CD8-positive, alpha-beta memory T cell (primary cell): ENCODE measurements around the gene MAP2K3. TPM values are rescaled to one million over a fixed set of nuclear protein-coding genes. Genes with fewer than 3 reads are reported as not detected.

Experiments used
- CTCF ChIA-PET: fragments of 350-600 bp; sonication (Branson Sonifier 250); formaldehyde crosslinking; loops from one replicate; lab custom pipeline; 2021; ENCODE audit warnings: antibody characterized with exemption; lab: Charles Lee
- POLR2A ChIA-PET: fragments of 350-600 bp; sonication (Branson Sonifier 250); formaldehyde crosslinking; loops from one replicate; lab custom pipeline; 2021; ENCODE audit warnings: antibody characterized with exemption; lab: Charles Lee
- DNase-seq, 5 donors: peaks; one replicate each; pipeline versions ENCODE4 v3.0.0 to v3.0.0-alpha.2; 2020 to 2022; ENCODE audit warnings: mixed read lengths in 1 of 5
- H3K27ac ChIP-seq: one replicate; pipeline ENCODE4 v1.7.0; 2013; ENCODE audit warnings: low read depth, mild to moderate bottlenecking, low read length, moderate library complexity
- H3K27me3 ChIP-seq: 2 replicates; pipeline ENCODE4 v1.7.0; 2013; ENCODE audit warnings: low read length, mild to moderate bottlenecking; ENCODE audit not compliant: insufficient read depth, poor library complexity, severe bottlenecking
- H3K36me3 ChIP-seq: 2 replicates; pipeline ENCODE4 v1.7.0; 2013; ENCODE audit warnings: mild to moderate bottlenecking, low read length, moderate library complexity; ENCODE audit not compliant: insufficient read depth
- H3K4me1 ChIP-seq: 2 replicates; pipeline ENCODE4 v1.7.0; 2013; ENCODE audit warnings: mild to moderate bottlenecking, low read length, moderate library complexity; ENCODE audit not compliant: insufficient read depth
- H3K4me3 ChIP-seq: 2 replicates; pipeline ENCODE4 v1.7.0; 2013; ENCODE audit warnings: mild to moderate bottlenecking, low read length
- H3K9me3 ChIP-seq: 2 replicates; pipeline ENCODE4 v1.7.0; 2013; ENCODE audit warnings: mild to moderate bottlenecking, low read length
- H3K27ac Mint-ChIP-seq, 8 donors: one replicate each; pipeline ENCODE4 v1.8.0; 2020 to 2021; ENCODE audit warnings: mixed read lengths in 8 of 8, mild to moderate bottlenecking in 6 of 8, inconsistent platforms in 3 of 8, moderate library complexity in 3 of 8
- H3K27me3 Mint-ChIP-seq, 2 donors: one replicate each; pipeline ENCODE4 v1.8.0; 2020 to 2021; ENCODE audit warnings: mixed read lengths in 2 of 2, mild to moderate bottlenecking in 1 of 2, moderate library complexity in 1 of 2
- H3K36me3 Mint-ChIP-seq, 3 donors: one replicate each; pipeline ENCODE4 v1.8.0; 2020 to 2021; ENCODE audit warnings: mixed read lengths in 3 of 3, inconsistent platforms in 1 of 3, mild to moderate bottlenecking in 1 of 3
- H3K4me1 Mint-ChIP-seq, 3 donors: one replicate each; pipeline ENCODE4 v1.8.0; 2020 to 2021; ENCODE audit warnings: mixed read lengths in 3 of 3, inconsistent platforms in 1 of 3, mild to moderate bottlenecking in 1 of 3
- H3K4me3 Mint-ChIP-seq, 7 donors: one replicate each; pipeline ENCODE4 v1.8.0; 2020 to 2021; ENCODE audit warnings: mixed read lengths in 7 of 7, mild to moderate bottlenecking in 6 of 7, moderate library complexity in 4 of 7, inconsistent platforms in 2 of 7
- H3K9me3 Mint-ChIP-seq, 5 donors: one replicate each; pipeline ENCODE4 v1.8.0; 2020 to 2022; ENCODE audit warnings: mixed read lengths in 5 of 5, mild to moderate bottlenecking in 3 of 5, moderate library complexity in 2 of 5, inconsistent platforms in 1 of 5
- polyA plus RNA-seq: library from polyadenylated mRNA; unstranded; fragments of 300-500 nt; fragmentation: Illumina TruSeq; gene quantifications from one replicate; pipeline ENCODE4 v1.2.3, GENCODE V29; 2021
- total RNA-seq, 2 experiments: library from RNA; stranded (reverse); gene quantifications; one replicate each; pipeline ENCODE4 v1.2.3, GENCODE V29; 2021

Gene MAP2K3
- total and polyA plus RNA-seq, 3 experiments from 2014 or later: 99.8 to 150 (median 139) TPM

GRCh38 chr17:21291357-21291756, 6.8 kb downstream of the MAP2K3 start:
- H3K9me3 ChIP-seq: no peaks in the 10 kb centered on the region

GRCh38 chr17:21291862-21292261, 7.4 kb downstream of the MAP2K3 start:
- Histone ChIP-seq H3K4me3 (no peak overlapping the region), H3K4me1 (peaks cover 26% of the 10 kb centered on the region), H3K9me3 (no peaks in the 10 kb centered on the region), H3K27me3 (no peaks in the 10 kb centered on the region), H3K36me3 (no peaks in the 10 kb centered on the region), H3K27ac (no peak overlapping the region)
- Mint-ChIP-seq H3K27me3 (peaks cover 0 to 7% of the 10 kb centered on the region in 2 donors), H3K4me3 (no peak overlapping the region), H3K4me1 (peaks cover 42 to 82% (median 57%) of the 10 kb centered on the region in 3 donors), H3K9me3 (peaks cover 3 to 20% (median 4%) of the 10 kb centered on the region in 5 donors), H3K27ac (peak overlapping the region in 3 of 8 donors; percentile 42 to 87 (median 66)), H3K36me3 (peaks cover 0 to 26% (median 3%) of the 10 kb centered on the region in 3 donors)
- POLR2A ChIA-PET: no interaction called here
- DNase-seq: no peak
- CTCF ChIA-PET: no interaction called here

More at GRCh38 chr17:21291357-21291756, 6.8 kb downstream of the MAP2K3 start:
- Histone ChIP-seq H3K27ac (no peak overlapping the region), H3K36me3 (no peaks in the 10 kb centered on the region), H3K4me1 (peaks cover 31% of the 10 kb centered on the region), H3K27me3 (no peaks in the 10 kb centered on the region), H3K4me3 (no peak overlapping the region)
- H3K27ac Mint-ChIP-seq: peak overlapping the region in 7 of 8 donors; percentile 57 to 97 (median 87)
- peaks cover 3 to 17% (median 4%) of the 10 kb centered on the region in 5 donors for H3K9me3 Mint-ChIP-seq
- H3K4me1 Mint-ChIP-seq: peaks cover 47 to 84% (median 62%) of the 10 kb centered on the region in 3 donors
- POLR2A ChIA-PET: no interaction called here
- DNase-seq: no peak
- H3K4me3 Mint-ChIP-seq: no peak overlapping the region
- CTCF ChIA-PET: no interaction called here
- peaks cover 0 to 4% of the 10 kb centered on the region in 2 donors for H3K27me3 Mint-ChIP-seq
- peaks cover 0 to 25% (median 3%) of the 10 kb centered on the region in 3 donors for H3K36me3 Mint-ChIP-seq

DNA sequence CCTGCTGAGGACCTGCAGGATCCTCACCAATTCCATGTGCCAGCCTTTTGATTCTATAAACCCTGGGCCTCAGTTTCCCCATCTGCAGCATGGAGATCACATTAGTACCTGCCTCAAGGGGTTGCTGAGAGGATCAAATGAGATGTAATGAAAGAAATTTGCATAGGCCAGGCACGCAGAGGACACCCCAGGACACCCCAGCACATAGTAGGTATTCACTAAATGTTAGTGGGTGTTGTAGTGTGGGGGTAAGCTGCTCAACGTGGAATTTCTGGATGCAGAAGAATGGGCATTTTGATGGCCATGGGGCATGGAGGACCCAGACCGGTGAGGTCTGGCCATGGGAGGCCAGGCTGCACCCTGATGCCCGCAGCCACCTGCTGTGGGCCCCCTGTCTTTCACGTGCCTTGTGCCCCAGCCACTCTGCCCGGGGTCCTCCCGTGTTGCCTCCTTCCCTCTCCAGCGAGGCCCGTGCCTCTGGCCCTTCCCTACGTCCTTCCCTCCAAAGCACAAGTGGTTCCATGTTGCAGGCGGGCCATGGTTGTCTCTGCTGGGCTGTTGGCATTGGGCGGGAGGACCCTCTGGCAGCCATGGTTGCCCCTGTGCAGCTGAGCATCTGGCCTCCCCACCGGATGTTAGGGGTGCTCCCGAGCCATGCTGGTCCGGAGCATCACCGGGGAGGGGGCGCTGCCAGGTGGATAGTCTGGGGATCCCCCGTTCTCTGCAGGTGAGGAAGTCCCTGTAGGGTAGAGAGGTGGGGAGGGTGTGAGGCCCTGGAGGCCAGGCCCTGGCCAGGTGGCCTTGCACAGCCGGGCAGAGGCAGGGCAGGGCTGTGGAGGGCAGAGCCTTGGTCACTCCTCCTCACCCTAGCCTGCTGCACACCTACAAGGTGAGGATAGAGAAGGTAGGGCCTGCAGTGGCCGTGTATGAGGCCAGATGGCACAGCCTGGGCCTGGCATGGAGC, 8.6 kb downstream of the MAP2K3 start:
- Mint-ChIP-seq H3K36me3 (peaks cover 0 to 29% (median 3%) of the 10 kb centered on the region in 3 donors), H3K27ac (peak overlapping the region in 2 of 8 donors; percentile 66 to 76), H3K27me3 (peaks cover 0 to 7% of the 10 kb centered on the region in 2 donors), H3K9me3 (peaks cover 3 to 20% (median 4%) of the 10 kb centered on the region in 5 donors), H3K4me1 (peaks cover 31 to 70% (median 44%) of the 10 kb centered on the region in 3 donors), H3K4me3 (no peak overlapping the region)
- H3K27me3 ChIP-seq: no peaks in the 10 kb centered on the region
- H3K4me3 ChIP-seq: no peak overlapping the region
- peaks cover 15% of the 10 kb centered on the region for H3K4me1 ChIP-seq
- DNase-seq: no peak
- ChIA-PET POLR2A (no interaction called here), CTCF (no interaction called here)
- H3K9me3 ChIP-seq: no peaks in the 10 kb centered on the region
- no peak overlapping the region for H3K27ac ChIP-seq
- H3K36me3 ChIP-seq: no peaks in the 10 kb centered on the region

- no peak overlapping the region for H3K4me3 Mint-ChIP-seq
- Histone ChIP-seq H3K36me3 (peaks cover 1% of the 10 kb centered on the region), H3K4me1 (peaks cover 9% of the 10 kb centered on the region), H3K9me3 (no peaks in the 10 kb centered on the region), H3K27me3 (no peaks in the 10 kb centered on the region), H3K4me3 (no peak overlapping the region), H3K27ac (no peak overlapping the region)
- peaks cover 0 to 7% of the 10 kb centered on the region in 2 donors for H3K27me3 Mint-ChIP-seq
- peaks cover 24 to 63% (median 38%) of the 10 kb centered on the region in 3 donors for H3K4me1 Mint-ChIP-seq
- POLR2A ChIA-PET: no interaction called here
- H3K27ac Mint-ChIP-seq: peak overlapping the region in 1 of 8 donors; percentile 66
- H3K36me3 Mint-ChIP-seq: peaks cover 0 to 35% (median 3%) of the 10 kb centered on the region in 3 donors
- DNase-seq: no peak
- H3K9me3 Mint-ChIP-seq: peaks cover 3 to 20% (median 4%) of the 10 kb centered on the region in 5 donors
- CTCF ChIA-PET: no interaction called here
These were observed 9.3 kb downstream of the MAP2K3 start for GRCh38 chr17:21293831-21294210.

DNA sequence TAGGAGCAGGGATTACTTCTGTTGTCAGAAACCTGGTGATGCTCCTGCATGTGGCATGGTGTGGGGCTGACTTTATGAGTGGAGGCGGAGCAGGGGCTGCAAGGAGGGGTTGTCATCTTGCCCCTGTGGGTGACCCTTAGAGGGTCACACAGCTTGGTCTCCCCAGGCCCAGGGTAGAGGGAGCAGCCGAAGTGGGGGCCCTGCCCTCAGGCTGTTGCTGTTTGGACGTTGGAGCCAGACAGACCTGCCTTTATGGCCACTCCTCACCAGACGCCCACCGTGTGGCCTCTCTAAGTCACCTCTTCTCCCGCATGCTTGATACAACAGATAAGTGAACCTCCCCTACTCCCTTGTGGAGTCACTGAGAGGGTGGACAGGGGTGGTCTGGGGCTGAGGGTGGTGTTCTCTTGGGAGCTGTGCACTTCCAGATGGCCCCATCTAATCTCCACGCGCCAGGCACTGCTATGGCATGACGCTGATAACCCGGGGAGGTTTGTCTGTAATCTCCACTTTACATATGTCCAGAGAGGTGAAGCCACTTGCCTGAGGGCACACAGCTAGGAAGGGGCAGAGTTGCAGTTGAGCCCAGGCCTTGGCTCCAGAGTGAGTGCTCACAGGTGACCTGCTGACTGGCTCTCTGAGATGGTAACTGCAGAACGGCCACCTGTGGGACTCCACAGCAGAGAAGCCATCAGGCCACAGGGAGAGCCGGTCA, 10.0 kb downstream of the MAP2K3 start:
- H3K4me1 ChIP-seq: peaks cover 3% of the 10 kb centered on the region
- no peaks in the 10 kb centered on the region for H3K9me3 ChIP-seq

DNA sequence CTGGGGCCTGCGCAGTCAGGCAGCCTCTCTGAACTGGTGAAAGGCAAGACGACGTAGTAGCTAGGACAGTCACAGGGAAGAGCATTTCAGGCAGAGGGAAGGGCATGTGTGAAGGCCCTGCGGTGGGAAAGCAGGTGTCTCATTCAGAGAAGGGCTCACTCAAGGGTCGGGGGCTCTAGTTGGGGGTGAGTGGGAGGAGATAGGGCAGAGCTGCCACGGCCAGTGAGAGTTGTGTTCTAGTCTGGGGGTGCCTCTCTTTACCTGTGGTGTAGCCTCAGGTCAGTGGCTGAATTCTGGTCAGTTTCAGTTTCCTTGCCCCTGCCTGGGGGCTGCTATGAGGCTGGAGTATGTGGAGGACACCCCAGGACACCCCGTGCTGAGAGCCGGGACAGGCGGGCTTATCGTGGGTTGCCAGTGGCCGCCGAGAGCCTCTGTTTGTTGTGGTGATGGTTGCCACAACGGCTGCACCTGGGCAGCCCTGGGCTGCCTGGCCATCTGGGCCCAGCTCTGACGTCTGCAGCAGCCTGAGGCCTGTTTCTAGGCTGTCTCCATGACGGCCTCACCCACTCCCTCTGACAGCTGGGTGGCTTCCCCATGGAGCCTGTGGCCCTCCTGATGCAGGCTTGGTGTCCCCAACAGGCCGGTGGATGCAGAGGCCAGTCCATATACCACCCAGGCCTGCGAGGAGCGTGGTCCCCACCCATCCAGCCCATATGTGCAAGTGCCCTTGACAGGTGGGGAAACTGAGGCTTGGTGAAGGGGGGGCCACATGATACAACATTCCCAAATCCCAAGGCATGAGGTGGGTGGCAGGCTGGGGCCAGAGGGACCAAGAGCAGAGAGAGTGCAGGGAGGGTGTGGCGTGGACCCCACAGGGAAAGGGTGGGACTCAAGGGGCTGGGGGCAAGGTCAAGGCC, 10.8 kb downstream of the MAP2K3 start:
- Histone ChIP-seq H3K27ac (no peak overlapping the region), H3K9me3 (no peaks in the 10 kb centered on the region), H3K4me1 (no peaks in the 10 kb centered on the region), H3K36me3 (peaks cover 12% of the 10 kb centered on the region), H3K4me3 (no peak overlapping the region), H3K27me3 (no peaks in the 10 kb centered on the region)
- H3K4me1 Mint-ChIP-seq: peaks cover 24 to 52% (median 33%) of the 10 kb centered on the region in 3 donors
- ChIA-PET POLR2A (no interaction called here), CTCF (interaction anchor here (0.9 kb wide), 1 partner anchor 15 kb away, joined by 3 read pairs; no protein-coding TSS in a partner anchor)
- peaks cover 3 to 24% (median 7%) of the 10 kb centered on the region in 5 donors for H3K9me3 Mint-ChIP-seq
- peaks cover 0 to 47% (median 3%) of the 10 kb centered on the region in 3 donors for H3K36me3 Mint-ChIP-seq
- peak overlapping the region in 1 of 7 donors; percentile 23 for H3K4me3 Mint-ChIP-seq
- no peak for DNase-seq
- peak overlapping the region; percentile 6 to 97 (median 67) for H3K27ac Mint-ChIP-seq
- H3K27me3 Mint-ChIP-seq: peaks cover 0 to 7% of the 10 kb centered on the region in 2 donors

More for the DNA sequence above, 10.0 kb downstream of the MAP2K3 start:
- Histone ChIP-seq H3K27me3 (no peaks in the 10 kb centered on the region), H3K4me3 (no peak overlapping the region), H3K36me3 (peaks cover 7% of the 10 kb centered on the region), H3K27ac (no peak overlapping the region)
- H3K27ac Mint-ChIP-seq: peak overlapping the region; percentile 20 to 97 (median 62)
- H3K4me3 Mint-ChIP-seq: no peak overlapping the region
- peaks cover 22 to 56% (median 35%) of the 10 kb centered on the region in 3 donors for H3K4me1 Mint-ChIP-seq
- POLR2A ChIA-PET: no interaction called here
- no peak for DNase-seq
- CTCF ChIA-PET: no interaction called here
- H3K36me3 Mint-ChIP-seq: peaks cover 0 to 41% (median 3%) of the 10 kb centered on the region in 3 donors
- peaks cover 0 to 7% of the 10 kb centered on the region in 2 donors for H3K27me3 Mint-ChIP-seq
- H3K9me3 Mint-ChIP-seq: peaks cover 3 to 20% (median 5%) of the 10 kb centered on the region in 5 donors
